SJSA1 (cell line): ENCODE data around the gene SYK. TPM values are rescaled to one million over a fixed set of nuclear protein-coding genes. Genes with fewer than 3 reads are reported as not detected.

Experiments
- DNase-seq, 2 experiments: peaks; one replicate each; pipeline ENCODE4 v3.0.0-alpha.2; 2015 to 2020; ENCODE audit warnings: low spot score in 2 of 2, low read depth in 1 of 2
- H3K27ac ChIP-seq: fragments of 250-450 bp; sonication (Bioruptor Pico); 2 replicates; pipeline ENCODE4 v1.5.1; 2020; ENCODE audit warnings: mild to moderate bottlenecking, moderate library complexity
- H3K27me3 ChIP-seq: fragments of 250-450 bp; sonication (Bioruptor Pico); replicated peaks from 2 replicates; pipeline ENCODE4 v1.5.1; 2020; ENCODE audit warnings: mild to moderate bottlenecking, moderate library complexity
- H3K36me3 ChIP-seq: fragments of 250-450 bp; sonication (Bioruptor Pico); 2 replicates; pipeline ENCODE4 v1.5.1; 2020; ENCODE audit warnings: mild to moderate bottlenecking
- H3K4me1 ChIP-seq: fragments of 250-450 bp; sonication (Bioruptor Pico); replicated peaks from 2 replicates; pipeline ENCODE4 v1.6.1; 2021; ENCODE audit warnings: mild to moderate bottlenecking
- H3K4me3 ChIP-seq: fragments of 250-450 bp; sonication (Bioruptor Pico); 2 replicates; pipeline ENCODE4 v1.5.1; 2020; ENCODE audit warnings: mild to moderate bottlenecking
- H3K9me3 ChIP-seq: fragments of 250-450 bp; sonication (Bioruptor Pico); replicated peaks from 2 replicates; pipeline ENCODE4 v1.5.1; 2020; ENCODE audit warnings: mild to moderate bottlenecking
- total RNA-seq: library from RNA; depleted of rRNA; stranded (reverse); fragments of >200 nt; shearing (Covaris generic); gene quantifications from 2 replicates; pipeline ENCODE4 v1.2.3, GENCODE V29; 2014; rRNA removed

The SYK gene
- total RNA-seq, 1 experiment from 2014 or later, result not detected

- Histone ChIP-seq H3K4me1 (peaks cover 9% of the 10 kb centered on the region), H3K27ac (no peak overlapping the region), H3K9me3 (no peaks in the 10 kb centered on the region), H3K27me3 (no peaks in the 10 kb centered on the region), H3K36me3 (no peaks in the 10 kb centered on the region), H3K4me3 (no peak overlapping the region)
- no peak for DNase-seq
Measured at GRCh38 chr9:90926936-90927335, 125.3 kb downstream of the SYK start.

- no peaks in the 10 kb centered on the region for H3K27me3 ChIP-seq
- no peak for DNase-seq
- no peaks in the 10 kb centered on the region for H3K36me3 ChIP-seq
- no peak overlapping the region for H3K4me3 ChIP-seq
- no peak overlapping the region for H3K27ac ChIP-seq
- peaks cover 9% of the 10 kb centered on the region for H3K4me1 ChIP-seq
- no peaks in the 10 kb centered on the region for H3K9me3 ChIP-seq
Measured at GRCh38 chr9:90927496-90927895, 125.9 kb downstream of the SYK start.

- Histone ChIP-seq H3K4me3 (no peak overlapping the region), H3K36me3 (no peaks in the 10 kb centered on the region), H3K27ac (no peak overlapping the region), H3K4me1 (peaks cover 9% of the 10 kb centered on the region), H3K27me3 (no peaks in the 10 kb centered on the region), H3K9me3 (no peaks in the 10 kb centered on the region)
- no peak for DNase-seq
Measured at GRCh38 chr9:90929626-90930025, 128.0 kb downstream of the SYK start.

GRCh38 chr9:90933468-90933867 lies 131.8 kb downstream of the SYK start:
- Histone ChIP-seq H3K9me3 (no peaks in the 10 kb centered on the region), H3K36me3 (no peaks in the 10 kb centered on the region), H3K27ac (no peak overlapping the region), H3K27me3 (no peaks in the 10 kb centered on the region), H3K4me1 (0 out of 2 replicates have a peak, but pooled peaks cover 3% of the 10 kb centered on the region), H3K4me3 (no peak overlapping the region)
- no peak for DNase-seq

GRCh38 chr9:90939351-90939750 lies 137.7 kb downstream of the SYK start:
- H3K27me3 ChIP-seq, result no peaks in the 10 kb centered on the region
- H3K36me3 ChIP-seq, result no peaks in the 10 kb centered on the region
- no peak overlapping the region for H3K27ac ChIP-seq
- no peak overlapping the region for H3K4me3 ChIP-seq
- no peak for DNase-seq
- H3K4me1 ChIP-seq, result peaks cover 12% of the 10 kb centered on the region
- H3K9me3 ChIP-seq, result no peaks in the 10 kb centered on the region; the same call in 1 of the 2 replicates

- no peaks in the 10 kb centered on the region for H3K36me3 ChIP-seq
- H3K4me3 ChIP-seq, result no peak overlapping the region
- no peaks in the 10 kb centered on the region; the same call in 1 of the 2 replicates for H3K9me3 ChIP-seq
- H3K4me1 ChIP-seq, result peaks cover 9% of the 10 kb centered on the region
- H3K27ac ChIP-seq, result no peak overlapping the region
- H3K27me3 ChIP-seq, result no peaks in the 10 kb centered on the region
- no peak for DNase-seq
Measured at GRCh38 chr9:90940280-90940679, 138.7 kb downstream of the SYK start.

- DNase-seq, result no peak
- no peaks in the 10 kb centered on the region for H3K36me3 ChIP-seq
- no peak overlapping the region for H3K4me3 ChIP-seq
- H3K27ac ChIP-seq, result no peak overlapping the region
- H3K9me3 ChIP-seq, result no peaks in the 10 kb centered on the region; the same call in 1 of the 2 replicates
- peaks cover 9% of the 10 kb centered on the region for H3K4me1 ChIP-seq
- H3K27me3 ChIP-seq, result no peaks in the 10 kb centered on the region
Measured at GRCh38 chr9:90941661-90942060, 140.0 kb downstream of the SYK start.

- no peak overlapping the region for H3K4me3 ChIP-seq
- H3K36me3 ChIP-seq, result no peaks in the 10 kb centered on the region
- DNase-seq, result no peak
Measured at GRCh38 chr9:90942555-90942954, 140.9 kb downstream of the SYK start.

GRCh38 chr9:90943341-90943740 lies 141.7 kb downstream of the SYK start:
- Histone ChIP-seq H3K36me3 (no peaks in the 10 kb centered on the region), H3K9me3 (no peaks in the 10 kb centered on the region; the same call in 1 of the 2 replicates), H3K27ac (no peak overlapping the region), H3K4me3 (no peak overlapping the region), H3K4me1 (peaks cover 9% of the 10 kb centered on the region), H3K27me3 (no peaks in the 10 kb centered on the region)
- DNase-seq, result peak in 1 of 2 experiments; percentile 11

More at GRCh38 chr9:90942555-90942954, 140.9 kb downstream of the SYK start:
- Histone ChIP-seq H3K27ac (no peak overlapping the region), H3K4me1 (peaks cover 9% of the 10 kb centered on the region), H3K9me3 (no peaks in the 10 kb centered on the region; the same call in 1 of the 2 replicates), H3K27me3 (no peaks in the 10 kb centered on the region)

- no peaks in the 10 kb centered on the region for H3K36me3 ChIP-seq
- DNase-seq, result no peak
- no peaks in the 10 kb centered on the region for H3K27me3 ChIP-seq
- H3K27ac ChIP-seq, result no peak overlapping the region
- no peak overlapping the region for H3K4me3 ChIP-seq
- H3K4me1 ChIP-seq, result peaks cover 9% of the 10 kb centered on the region
- H3K9me3 ChIP-seq, result no peaks in the 10 kb centered on the region; the same call in 1 of the 2 replicates
Measured at GRCh38 chr9:90945336-90945735, 143.7 kb downstream of the SYK start.

- H3K27me3 ChIP-seq, result no peaks in the 10 kb centered on the region
Measured at GRCh38 chr9:90946982-90947381, 145.4 kb downstream of the SYK start.

More at GRCh38 chr9:90946982-90947381, 145.4 kb downstream of the SYK start:
- no peak overlapping the region for H3K27ac ChIP-seq
- H3K9me3 ChIP-seq, result no peaks in the 10 kb centered on the region
- peaks cover 14% of the 10 kb centered on the region for H3K4me1 ChIP-seq
- no peak for DNase-seq
- H3K4me3 ChIP-seq, result no peak overlapping the region
- no peaks in the 10 kb centered on the region for H3K36me3 ChIP-seq

Other genes starting within 250 kb of the SYK start
- gene DIRAS2, start 159.0 kb upstream of the SYK start, total RNA-seq, result not detected in 2 replicates